K562 (cell line): Measurements from ENCODE around the gene VWF. TPM values are rescaled to one million over a fixed set of nuclear protein-coding genes. Genes with fewer than 3 reads are reported as not detected.
A peak's percentile ranks its signal among the peaks of the same experiment; 100 is the strongest.

ENCODE experiments used
- ATAC-seq: fragments of 200-7000 bp; cut with Tn5 transposase; 3 replicates; pipeline ENCODE4 v1.9.1; 2020; ENCODE audit warnings: moderate library complexity
- BruUV-seq: library from RNA; stranded (reverse); fragments of 400-500 nt; replicated peaks from 2 replicates; lab custom pipeline; 2021; lab: Mats Ljungman, UMichigan
- CTCF ChIA-PET: fragments of 300-600 bp; formaldehyde crosslinking; extraction: SDS; loops from one replicate; lab custom pipeline; 2021; ENCODE audit warnings: low intra/inter-chr PET ratio; lab: Yijun Ruan, JAX
- POLR2A ChIA-PET: fragments of 300-600, 350-650 bp; sonication (Branson Sonifier 250); formaldehyde crosslinking; extraction: SDS; loops from one replicate; lab custom pipeline; 2021; ENCODE audit warnings: antibody characterized with exemption, inconsistent platforms; lab: Yijun Ruan, JAX
- DNase-seq, 4 experiments: peaks; one replicate each; pipeline versions ENCODE4 v3.0.0 to v3.0.0-alpha.2; 2011 to 2018; ENCODE audit warnings: low spot score in 3 of 4, mixed read lengths in 3 of 4; ENCODE audit errors: extremely low read depth in 1 of 4
- FAIRE-seq: peaks from 2 replicates; lab custom pipeline; 2011; peaks lifted over from hg19 to GRCh38; lab: Jason Lieb, UNC
- H2AFZ ChIP-seq: 2 replicates; pipeline ENCODE4 v1.6.0; 2011; ENCODE audit warnings: low read depth, low read length, control low read depth, inconsistent platforms
- H3K27ac ChIP-seq: fragments of 200-600 bp; 3 replicates; pipeline ENCODE4 v1.8.0; 2011; ENCODE audit warnings: low read depth, mild to moderate bottlenecking, control low read depth, inconsistent platforms, low read length, moderate library complexity, mixed read lengths; ENCODE audit errors: extremely low read depth
- H3K27me3 ChIP-seq, 2 experiments: fragments of 300-600 bp in 1 of 2; 2 replicates in 1 of 2; 3 replicates in 1 of 2; pipeline versions ENCODE4 v1.6.0 to v1.8.0; 2011; ENCODE audit warnings: inconsistent platforms in 2 of 2, low read length in 2 of 2, mild to moderate bottlenecking in 1 of 2, mixed read lengths in 1 of 2, moderate library complexity in 1 of 2; ENCODE audit not compliant: control insufficient read depth in 2 of 2, insufficient read depth in 2 of 2
- H3K36me3 ChIP-seq: fragments of 300-600 bp; 3 replicates; pipeline ENCODE4 v1.8.0; 2011; ENCODE audit warnings: mild to moderate bottlenecking, low read length, inconsistent platforms; ENCODE audit not compliant: control insufficient read depth, insufficient read depth
- H3K4me1 ChIP-seq, 2 experiments: fragments of 200-600 bp in 1 of 2; replicated peaks in 1 of 2; 2 replicates in 1 of 2; 3 replicates in 1 of 2; pipeline versions ENCODE4 v1.5.1 to v1.8.0; 2011; ENCODE audit warnings: inconsistent platforms in 2 of 2, low read length in 2 of 2, mild to moderate bottlenecking in 1 of 2, mixed read lengths in 1 of 2, moderate library complexity in 1 of 2; ENCODE audit not compliant: control insufficient read depth in 2 of 2, insufficient read depth in 2 of 2
- H3K4me2 ChIP-seq: 2 replicates; pipeline ENCODE4 v1.6.1; 2011; ENCODE audit warnings: low read length, control low read depth, inconsistent platforms, mixed read lengths; ENCODE audit not compliant: insufficient read depth
- H3K4me3 ChIP-seq: fragments of 200-600 bp; sonication (generic), shearing (Covaris generic); 2 replicates; pipeline ENCODE4 v1.5.1; 2016; ENCODE audit warnings: control low read depth, inconsistent platforms
- H3K79me2 ChIP-seq: fragments of 200-600 bp; 3 replicates; pipeline ENCODE4 v1.8.0; 2011; ENCODE audit warnings: low read length, inconsistent platforms; ENCODE audit not compliant: control insufficient read depth, insufficient read depth
- H3K9ac ChIP-seq, 2 experiments: 2 replicates each; pipeline versions ENCODE4 v1.6.0 to v1.6.1; 2011; ENCODE audit warnings: low read depth in 2 of 2, low read length in 2 of 2, control low read depth in 1 of 2, inconsistent platforms in 1 of 2, mild to moderate bottlenecking in 1 of 2, mixed read lengths in 1 of 2; ENCODE audit not compliant: insufficient read depth in 1 of 2
- H3K9me1 ChIP-seq: one replicate; pipeline ENCODE4 v1.6.0; 2011; ENCODE audit warnings: inconsistent platforms, mild to moderate bottlenecking, low read length, moderate library complexity; ENCODE audit not compliant: control insufficient read depth, insufficient read depth
- H3K9me3 ChIP-seq: replicated peaks from 2 replicates; pipeline ENCODE4 v1.5.1; 2011; ENCODE audit warnings: low read depth, low read length, inconsistent platforms; ENCODE audit not compliant: control insufficient read depth, insufficient read depth
- H4K20me1 ChIP-seq: replicated peaks from 2 replicates; pipeline ENCODE4 v1.6.1; 2011; ENCODE audit warnings: low read length, inconsistent platforms, mixed read lengths; ENCODE audit not compliant: control insufficient read depth, insufficient read depth
- C11orf30 ChIP-seq: fragments of 450-650 bp; IDR thresholded peaks from 2 replicates; pipeline ENCODE4 v1.6.1; 2016; ENCODE audit warnings: low read depth, mild to moderate bottlenecking
- CEBPB ChIP-seq: fragments of 450-650 bp; IDR thresholded peaks from 2 replicates; pipeline ENCODE4 v1.6.1; 2016; ENCODE audit warnings: missing genetic modification characterization, missing compliant biosample characterization
- EGR1 ChIP-seq: fragments of 450-650 bp; conservative IDR thresholded peaks from 2 replicates; pipeline ENCODE4 v1.6.1; 2017; ENCODE audit warnings: mild to moderate bottlenecking
- NR2C1 ChIP-seq, 2 experiments: fragments of 450-650 bp; IDR thresholded peaks; 2 replicates each; pipeline ENCODE4 v1.6.1; 2017; ENCODE audit warnings: mild to moderate bottlenecking in 2 of 2, antibody characterized with exemption in 1 of 2, inconsistent platforms in 1 of 2, missing compliant biosample characterization in 1 of 2, missing genetic modification characterization in 1 of 2
- SPI1 ChIP-seq: IDR thresholded peaks from 2 replicates; pipeline ENCODE4 v1.6.1; 2011; ENCODE audit warnings: low read depth, low read length, control low read depth, borderline replicate concordance
- WGBS: fragments of 100-300 bp; shearing (Covaris generic); methylation state at CpG from one replicate; pipeline ENCODE4 v1.1.6; 2016; ENCODE audit warnings: low coverage, mixed read lengths; ENCODE audit not compliant: insufficient coverage; ENCODE audit errors: missing lambda C conversion rate; 5-methylcytosine and 5-hydroxymethylcytosine counted together
- in situ Hi-C: fragments of 300-500 bp; cut with MboI; formaldehyde crosslinking; loops from 4 replicates; pipeline ENCODE4 v1.15.0; 2018; ENCODE audit warnings: inconsistent platforms, mixed read lengths
- intact Hi-C: fragments of 100-400 bp; cut with micrococcal nuclease; formaldehyde crosslinking; loops from 2 replicates; pipeline ENCODE4 v1.14.2; 2022
- polyA plus RNA-seq, 8 experiments: library from polyadenylated mRNA; depleted of rRNA in 4 of 8; stranded (reverse) in 5 of 8; unstranded in 3 of 8; fragments of >200 nt; fragmentation: Nextera tagmentation in 2 of 8; fragmentation: Illumina TruSeq in 1 of 8; extraction: Ambion mirVana in 2 of 8; extraction: Trizol in 1 of 8; gene quantifications; 2 replicates each; pipeline versions ENCODE4 v1.2.1 to v1.2.3, GENCODE V29; 2011 to 2014; ENCODE audit warnings: inconsistent platforms in 1 of 8, missing spikeins in 1 of 8
- total RNA-seq, 7 experiments: library from RNA; depleted of rRNA in 6 of 7; stranded (reverse); fragments of >200 nt in 6 of 7; fragmentation: Illumina TruSeq in 2 of 7; extraction: Trizol in 2 of 7; gene quantifications; 2 replicates each; pipeline versions ENCODE4 v1.2.1 to v1.2.3, GENCODE V29; 2011 to 2021; ENCODE audit warnings: low replicate concordance in 1 of 7
- TF ChIP-seq, protein P1 (sequence below), 2 experiments: fragments of 450-650 bp; IDR thresholded peaks; 2 replicates each; pipeline ENCODE4 v1.6.1; 2018; ENCODE audit warnings: mild to moderate bottlenecking in 2 of 2, low read depth in 1 of 2; ENCODE audit not compliant: partially characterized antibody in 2 of 2
- TF ChIP-seq, protein P2 (sequence below), 3 experiments: fragments of 200-800 bp in 1 of 3; fragments of 250-450 bp in 1 of 3; fragments of 450-650 bp in 1 of 3; sonication (Bioruptor Pico) in 1 of 3; sonication (Bioruptor generic) in 1 of 3; formaldehyde crosslinking in 1 of 3; IDR thresholded peaks; 2 replicates each; pipeline versions ENCODE4 v1.6.1 to v1.8.0; 2016 to 2022; ENCODE audit warnings: mild to moderate bottlenecking in 2 of 3, missing genetic modification characterization in 2 of 3, missing compliant biosample characterization in 1 of 3, moderate library complexity in 1 of 3

The VWF gene
- total and polyA plus RNA-seq, 9 of the 15 experiments (the other 6 are each of a cell fraction or from before 2014, with no cell fraction given) = 0.53 TPM; not detected in 8

GRCh38 chr12:6140651-6141447, 16.4 kb upstream of the VWF start:
- no peak overlapping the region for H3K4me2 ChIP-seq
- whole genome bisulfite sequencing = 20% methylated on average over 7 of the region's 8 CpGs
- H2AFZ ChIP-seq = no peak overlapping the region
- H3K4me3 ChIP-seq = no peak overlapping the region
- peaks cover 3% of the 10 kb centered on the region in 2 experiments; a peak in 3 of 5 replicates for H3K4me1 ChIP-seq
- H3K9ac ChIP-seq = no peak overlapping the region
- H3K79me2 ChIP-seq = no peaks in the 10 kb centered on the region
- no peaks in the 10 kb centered on the region for H4K20me1 ChIP-seq
- no peak overlapping the region; the same call in 2 of the 3 replicates for H3K27ac ChIP-seq
- intact Hi-C loops = no loop called here
- H3K9me3 ChIP-seq = no peaks in the 10 kb centered on the region
- ATAC-seq = no peak
- no peaks in the 10 kb centered on the region for H3K27me3 ChIP-seq
- DNase-seq = no peak
- no peaks in the 10 kb centered on the region for H3K9me1 ChIP-seq
- FAIRE-seq = no peak
- H3K36me3 ChIP-seq = no peaks in the 10 kb centered on the region
- in situ Hi-C loops = no loop called here
- no TSS peak for BruUV-seq
- POLR2A ChIA-PET = no interaction called here
- CTCF ChIA-PET = no interaction called here
- TF ChIP-seq NR2C1 (IDR thresholded peaks at IDR 0.05) = peak; percentile 27; the same call in 1 of the 2 replicates
- TF ChIP-seq NR2C1 (tag; IDR thresholded peaks at IDR 0.05) = no peak
- TF ChIP-seq, protein P1, sequence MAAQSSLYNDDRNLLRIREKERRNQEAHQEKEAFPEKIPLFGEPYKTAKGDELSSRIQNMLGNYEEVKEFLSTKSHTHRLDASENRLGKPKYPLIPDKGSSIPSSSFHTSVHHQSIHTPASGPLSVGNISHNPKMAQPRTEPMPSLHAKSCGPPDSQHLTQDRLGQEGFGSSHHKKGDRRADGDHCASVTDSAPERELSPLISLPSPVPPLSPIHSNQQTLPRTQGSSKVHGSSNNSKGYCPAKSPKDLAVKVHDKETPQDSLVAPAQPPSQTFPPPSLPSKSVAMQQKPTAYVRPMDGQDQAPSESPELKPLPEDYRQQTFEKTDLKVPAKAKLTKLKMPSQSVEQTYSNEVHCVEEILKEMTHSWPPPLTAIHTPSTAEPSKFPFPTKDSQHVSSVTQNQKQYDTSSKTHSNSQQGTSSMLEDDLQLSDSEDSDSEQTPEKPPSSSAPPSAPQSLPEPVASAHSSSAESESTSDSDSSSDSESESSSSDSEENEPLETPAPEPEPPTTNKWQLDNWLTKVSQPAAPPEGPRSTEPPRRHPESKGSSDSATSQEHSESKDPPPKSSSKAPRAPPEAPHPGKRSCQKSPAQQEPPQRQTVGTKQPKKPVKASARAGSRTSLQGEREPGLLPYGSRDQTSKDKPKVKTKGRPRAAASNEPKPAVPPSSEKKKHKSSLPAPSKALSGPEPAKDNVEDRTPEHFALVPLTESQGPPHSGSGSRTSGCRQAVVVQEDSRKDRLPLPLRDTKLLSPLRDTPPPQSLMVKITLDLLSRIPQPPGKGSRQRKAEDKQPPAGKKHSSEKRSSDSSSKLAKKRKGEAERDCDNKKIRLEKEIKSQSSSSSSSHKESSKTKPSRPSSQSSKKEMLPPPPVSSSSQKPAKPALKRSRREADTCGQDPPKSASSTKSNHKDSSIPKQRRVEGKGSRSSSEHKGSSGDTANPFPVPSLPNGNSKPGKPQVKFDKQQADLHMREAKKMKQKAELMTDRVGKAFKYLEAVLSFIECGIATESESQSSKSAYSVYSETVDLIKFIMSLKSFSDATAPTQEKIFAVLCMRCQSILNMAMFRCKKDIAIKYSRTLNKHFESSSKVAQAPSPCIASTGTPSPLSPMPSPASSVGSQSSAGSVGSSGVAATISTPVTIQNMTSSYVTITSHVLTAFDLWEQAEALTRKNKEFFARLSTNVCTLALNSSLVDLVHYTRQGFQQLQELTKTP (IDR thresholded peaks at IDR 0.05; ENCODE audit: low read depth in 1 of 2, partially characterized antibody in 2 of 2) = no peak
- TF ChIP-seq, protein P2, sequence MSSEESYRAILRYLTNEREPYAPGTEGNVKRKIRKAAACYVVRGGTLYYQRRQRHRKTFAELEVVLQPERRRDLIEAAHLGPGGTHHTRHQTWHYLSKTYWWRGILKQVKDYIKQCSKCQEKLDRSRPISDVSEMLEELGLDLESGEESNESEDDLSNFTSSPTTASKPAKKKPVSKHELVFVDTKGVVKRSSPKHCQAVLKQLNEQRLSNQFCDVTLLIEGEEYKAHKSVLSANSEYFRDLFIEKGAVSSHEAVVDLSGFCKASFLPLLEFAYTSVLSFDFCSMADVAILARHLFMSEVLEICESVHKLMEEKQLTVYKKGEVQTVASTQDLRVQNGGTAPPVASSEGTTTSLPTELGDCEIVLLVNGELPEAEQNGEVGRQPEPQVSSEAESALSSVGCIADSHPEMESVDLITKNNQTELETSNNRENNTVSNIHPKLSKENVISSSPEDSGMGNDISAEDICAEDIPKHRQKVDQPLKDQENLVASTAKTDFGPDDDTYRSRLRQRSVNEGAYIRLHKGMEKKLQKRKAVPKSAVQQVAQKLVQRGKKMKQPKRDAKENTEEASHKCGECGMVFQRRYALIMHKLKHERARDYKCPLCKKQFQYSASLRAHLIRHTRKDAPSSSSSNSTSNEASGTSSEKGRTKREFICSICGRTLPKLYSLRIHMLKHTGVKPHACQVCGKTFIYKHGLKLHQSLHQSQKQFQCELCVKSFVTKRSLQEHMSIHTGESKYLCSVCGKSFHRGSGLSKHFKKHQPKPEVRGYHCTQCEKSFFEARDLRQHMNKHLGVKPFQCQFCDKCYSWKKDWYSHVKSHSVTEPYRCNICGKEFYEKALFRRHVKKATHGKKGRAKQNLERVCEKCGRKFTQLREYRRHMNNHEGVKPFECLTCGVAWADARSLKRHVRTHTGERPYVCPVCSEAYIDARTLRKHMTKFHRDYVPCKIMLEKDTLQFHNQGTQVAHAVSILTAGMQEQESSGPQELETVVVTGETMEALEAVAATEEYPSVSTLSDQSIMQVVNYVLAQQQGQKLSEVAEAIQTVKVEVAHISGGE (CRISPR knock-in tag; IDR thresholded peaks at IDR 0.05) = no peak
- 0 out of 2 replicates have a peak, but pooled peaks have one; percentile 57 for TF ChIP-seq CEBPB
- peak; percentile 30 for TF ChIP-seq EGR1
- peak; percentile 61; the same call in 1 of the 2 replicates for TF ChIP-seq SPI1
- no peak for TF ChIP-seq C11orf30
